GM12872 (cell line): ENCODE measurements around the gene NAT14.

Experiments used
- CTCF ChIP-seq: IDR thresholded peaks from 3 replicates; pipeline ENCODE4 v1.5.1; 2011; ENCODE audit warnings: low read depth, mild to moderate bottlenecking, low read length, moderate library complexity; ENCODE audit not compliant: insufficient read depth

NAT14 gene

GRCh38 chr19:55442372-55442961 is 42.5 kb upstream of the NAT14 start:
- no peak for TF ChIP-seq CTCF

- TF ChIP-seq CTCF = no peak
Measured at GRCh38 chr19:55443045-55443823, 41.8 kb upstream of the NAT14 start, which contains the start of gene SHISA7. Gene SHISA7 (minus strand): TSS chr19:55443300. CDS start chr19:55442863, 437 bp downstream.

- TF ChIP-seq CTCF = no peak
Measured at GRCh38 chr19:55443824-55444480, 41.0 kb upstream of the NAT14 start.

GRCh38 chr19:55444646-55445045 is 40.3 kb upstream of the NAT14 start:
- no peak for TF ChIP-seq CTCF

GRCh38 chr19:55446060-55446459 is 38.9 kb upstream of the NAT14 start:
- TF ChIP-seq CTCF = no peak

GRCh38 chr19:55447421-55448174 is 37.4 kb upstream of the NAT14 start:
- TF ChIP-seq CTCF = no peak

- no peak for TF ChIP-seq CTCF
Measured at GRCh38 chr19:55449469-55449868, 35.5 kb upstream of the NAT14 start.
